GM19099 (cell line): ENCODE measurements around the gene CRACR2B.

Experiments used
- POLR2A ChIP-seq: IDR thresholded peaks from 3 replicates; pipeline ENCODE4 v1.6.1; 2011; ENCODE audit warnings: low read depth; ENCODE audit not compliant: insufficient read length; ENCODE audit errors: extremely low read depth

The CRACR2B gene

GRCh38 chr11:792535-792821, 35.2 kb upstream of the CRACR2B start:
- no peak for TF ChIP-seq POLR2A

- no peak for TF ChIP-seq POLR2A
These were observed 34.8 kb upstream of the CRACR2B start for GRCh38 chr11:792873-793272.

- no peak for TF ChIP-seq POLR2A
These were observed 34.2 kb upstream of the CRACR2B start for GRCh38 chr11:793556-793955.

- TF ChIP-seq POLR2A, result no peak
These were observed 33.5 kb upstream of the CRACR2B start for GRCh38 chr11:794013-794765.

- no peak for TF ChIP-seq POLR2A
These were observed 32.7 kb upstream of the CRACR2B start for GRCh38 chr11:794766-795633.

- peak; percentile 51 for TF ChIP-seq POLR2A
These were observed 31.8 kb upstream of the CRACR2B start for GRCh38 chr11:795634-796564.

GRCh38 chr11:796565-797295, 31.0 kb upstream of the CRACR2B start:
- TF ChIP-seq POLR2A, result no peak

- TF ChIP-seq POLR2A, result no peak
These were observed 30.2 kb upstream of the CRACR2B start for GRCh38 chr11:797296-798092.

- TF ChIP-seq POLR2A, result peak; percentile 68
These were observed 29.5 kb upstream of the CRACR2B start, which contains the start of gene SLC25A22 for GRCh38 chr11:798093-798713. Gene SLC25A22 (minus strand): TSS chr11:798281. CDS start chr11:795006, 3,275 bp downstream.

GRCh38 chr11:799641-800316, 27.9 kb upstream of the CRACR2B start:
- no peak for TF ChIP-seq POLR2A

GRCh38 chr11:800473-800872, 27.2 kb upstream of the CRACR2B start:
- no peak for TF ChIP-seq POLR2A

GRCh38 chr11:801097-801780, 26.5 kb upstream of the CRACR2B start:
- TF ChIP-seq POLR2A, result no peak

- no peak for TF ChIP-seq POLR2A
These were observed 25.6 kb upstream of the CRACR2B start for GRCh38 chr11:802018-802617.
